PFSK-1 (cell line): ENCODE results near the gene ORC1.

Source experiments
- FOXP2 ChIP-seq: optimal IDR thresholded peaks from 2 replicates; pipeline ENCODE3; 2011; ENCODE audit warnings: borderline replicate concordance, control low read depth, inconsistent platforms; ENCODE audit not compliant: insufficient read depth; ENCODE audit errors: extremely low read length, extremely low read depth
- POLR2AphosphoS5 ChIP-seq: IDR thresholded peaks from 2 replicates; pipeline ENCODE4 v1.6.1; 2012; ENCODE audit warnings: low read depth, mild to moderate bottlenecking, control low read depth, low read length, moderate library complexity
- SIN3A ChIP-seq: IDR thresholded peaks from 2 replicates; pipeline ENCODE4 v1.6.1; 2012; ENCODE audit warnings: mild to moderate bottlenecking, low read length, moderate library complexity, borderline replicate concordance; ENCODE audit not compliant: insufficient read depth
- TAF1 ChIP-seq: IDR thresholded peaks from 2 replicates; pipeline ENCODE4 v1.6.1; 2012; ENCODE audit warnings: low read length, control low read depth, borderline replicate concordance; ENCODE audit not compliant: insufficient read depth
- TF ChIP-seq, protein P1 (sequence below), 2 experiments: IDR thresholded peaks; 2 replicates each; pipeline versions ENCODE4 v1.6.1 to v1.8.0; 2011 to 2012; ENCODE audit warnings: low read depth in 2 of 2, low read length in 2 of 2, control low read depth in 1 of 2, inconsistent platforms in 1 of 2, mild to moderate bottlenecking in 1 of 2, moderate library complexity in 1 of 2; ENCODE audit not compliant: insufficient read depth in 1 of 2

The ORC1 gene

DNA sequence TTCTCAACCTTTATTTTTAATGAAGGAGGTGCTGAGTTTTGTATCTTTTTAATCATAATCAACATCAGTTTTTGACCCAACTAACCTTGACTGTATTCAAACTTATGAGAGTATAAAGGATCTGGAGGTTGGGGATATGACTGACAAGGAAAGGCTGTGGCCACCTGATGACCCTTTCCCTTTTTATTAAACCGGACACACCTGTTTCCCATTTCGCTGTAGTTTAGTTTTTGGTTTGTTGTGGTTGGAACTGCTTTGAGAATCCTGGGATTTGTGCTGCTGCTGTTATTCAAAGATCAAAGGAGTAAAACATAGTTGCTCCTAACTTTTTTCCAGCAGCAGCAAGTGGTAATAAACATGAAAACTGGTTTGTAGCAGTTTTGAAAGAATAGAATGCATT, 12.6 kb upstream of the ORC1 start:
- TF ChIP-seq, protein P1, sequence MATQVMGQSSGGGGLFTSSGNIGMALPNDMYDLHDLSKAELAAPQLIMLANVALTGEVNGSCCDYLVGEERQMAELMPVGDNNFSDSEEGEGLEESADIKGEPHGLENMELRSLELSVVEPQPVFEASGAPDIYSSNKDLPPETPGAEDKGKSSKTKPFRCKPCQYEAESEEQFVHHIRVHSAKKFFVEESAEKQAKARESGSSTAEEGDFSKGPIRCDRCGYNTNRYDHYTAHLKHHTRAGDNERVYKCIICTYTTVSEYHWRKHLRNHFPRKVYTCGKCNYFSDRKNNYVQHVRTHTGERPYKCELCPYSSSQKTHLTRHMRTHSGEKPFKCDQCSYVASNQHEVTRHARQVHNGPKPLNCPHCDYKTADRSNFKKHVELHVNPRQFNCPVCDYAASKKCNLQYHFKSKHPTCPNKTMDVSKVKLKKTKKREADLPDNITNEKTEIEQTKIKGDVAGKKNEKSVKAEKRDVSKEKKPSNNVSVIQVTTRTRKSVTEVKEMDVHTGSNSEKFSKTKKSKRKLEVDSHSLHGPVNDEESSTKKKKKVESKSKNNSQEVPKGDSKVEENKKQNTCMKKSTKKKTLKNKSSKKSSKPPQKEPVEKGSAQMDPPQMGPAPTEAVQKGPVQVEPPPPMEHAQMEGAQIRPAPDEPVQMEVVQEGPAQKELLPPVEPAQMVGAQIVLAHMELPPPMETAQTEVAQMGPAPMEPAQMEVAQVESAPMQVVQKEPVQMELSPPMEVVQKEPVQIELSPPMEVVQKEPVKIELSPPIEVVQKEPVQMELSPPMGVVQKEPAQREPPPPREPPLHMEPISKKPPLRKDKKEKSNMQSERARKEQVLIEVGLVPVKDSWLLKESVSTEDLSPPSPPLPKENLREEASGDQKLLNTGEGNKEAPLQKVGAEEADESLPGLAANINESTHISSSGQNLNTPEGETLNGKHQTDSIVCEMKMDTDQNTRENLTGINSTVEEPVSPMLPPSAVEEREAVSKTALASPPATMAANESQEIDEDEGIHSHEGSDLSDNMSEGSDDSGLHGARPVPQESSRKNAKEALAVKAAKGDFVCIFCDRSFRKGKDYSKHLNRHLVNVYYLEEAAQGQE (IDR thresholded peaks at IDR 0.05; ENCODE audit: insufficient read depth in 1 of 2, low read depth in 2 of 2, low read length in 2 of 2): no peak
- TF ChIP-seq POLR2AphosphoS5 (no peak), SIN3A (no peak), TAF1 (no peak), FOXP2 (no peak)

DNA sequence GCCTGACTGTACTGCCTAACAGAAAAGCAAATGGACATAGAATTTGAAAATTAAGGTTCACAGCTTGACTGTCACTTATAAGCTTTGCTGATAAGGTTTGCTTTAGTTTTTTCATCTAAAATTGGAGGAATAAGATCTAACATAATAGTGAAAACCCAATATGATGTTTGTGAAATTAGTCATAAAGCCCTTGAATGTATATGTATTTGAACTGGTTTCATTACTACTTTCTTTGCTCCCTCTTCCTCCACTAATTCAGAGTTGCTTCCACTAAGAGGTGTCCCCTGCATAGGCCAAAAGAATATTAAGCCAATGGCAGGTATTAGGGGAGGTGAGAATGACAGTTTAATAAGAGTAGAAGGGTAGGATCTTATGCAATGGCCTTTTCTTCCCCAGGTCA, 10.7 kb upstream of the ORC1 start:
- TF ChIP-seq SIN3A (no peak), TAF1 (no peak), FOXP2 (no peak), POLR2AphosphoS5 (no peak)
- TF ChIP-seq, protein P1 (IDR thresholded peaks at IDR 0.05; ENCODE audit: insufficient read depth in 1 of 2, low read depth in 2 of 2, low read length in 2 of 2): no peak

GRCh38 chr1:52413410-52413989, 9.3 kb upstream of the ORC1 start:
- TF ChIP-seq, protein P1 (IDR thresholded peaks at IDR 0.05; ENCODE audit: insufficient read depth in 1 of 2, low read depth in 2 of 2, low read length in 2 of 2): no peak
- TF ChIP-seq TAF1 (no peak), SIN3A (no peak), FOXP2 (no peak), POLR2AphosphoS5 (no peak)

DNA sequence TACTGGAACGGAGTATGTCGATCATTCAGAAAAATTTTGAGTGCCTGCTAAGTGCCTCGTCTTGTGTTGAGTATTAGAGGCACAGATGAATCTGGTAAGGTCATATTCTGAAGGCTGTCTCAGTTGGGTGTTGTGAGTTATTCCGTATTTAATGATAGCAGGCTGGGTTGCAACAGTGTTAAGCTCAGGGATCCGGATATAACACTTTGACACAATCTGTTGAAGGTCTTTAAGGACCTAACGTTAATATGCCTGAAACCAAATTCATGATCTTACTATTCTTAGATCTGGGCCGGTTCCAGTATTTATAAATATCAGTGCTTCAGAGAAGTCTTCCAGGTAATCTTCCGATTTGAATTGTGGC, 734 bp upstream of the ORC1 start:
- no peak for TF ChIP-seq TAF1
- no peak for TF ChIP-seq POLR2AphosphoS5
- TF ChIP-seq FOXP2: no peak
- TF ChIP-seq, protein P1 (IDR thresholded peaks at IDR 0.05; ENCODE audit: insufficient read depth in 1 of 2, low read depth in 2 of 2, low read length in 2 of 2): no peak
- TF ChIP-seq SIN3A: no peak

GRCh38 chr1:52403566-52404115, 582 bp downstream of the ORC1 start:
- no peak for TF ChIP-seq TAF1
- peak; percentile 1 for TF ChIP-seq FOXP2
- TF ChIP-seq POLR2AphosphoS5: no peak
- TF ChIP-seq, protein P1 (IDR thresholded peaks at IDR 0.05; ENCODE audit: insufficient read depth in 1 of 2, low read depth in 2 of 2, low read length in 2 of 2): no peak
- TF ChIP-seq SIN3A: 0 out of 2 replicates have a peak, but pooled peaks have one; percentile 55
